A549 (cell line): ENCODE data around the gene AK3.

Experiments
- CTCF ChIP-seq: fragments of >200 bp; sonication (Bioruptor Twin); formaldehyde crosslinking; IDR thresholded peaks from 3 replicates; pipeline ENCODE4 v1.5.1; 2016
- ESRRA ChIP-seq: fragments of 150-350 bp; IDR thresholded peaks from 2 replicates; pipeline ENCODE4 v1.6.1; 2014; ENCODE audit warnings: mild to moderate bottlenecking, low read length, borderline replicate concordance
- HDAC2 ChIP-seq: fragments of 200-600 bp; sonication (generic); IDR thresholded peaks from 2 replicates; pipeline ENCODE4 v1.6.1; 2016
- HES2 ChIP-seq: fragments of >200 bp; sonication (Bioruptor Twin); formaldehyde crosslinking; IDR thresholded peaks from 2 replicates; pipeline ENCODE4 v1.6.1; 2016
- MAFK ChIP-seq: fragments of 450-650 bp; IDR thresholded peaks from 2 replicates; pipeline ENCODE4 v1.6.1; 2014; ENCODE audit not compliant: partially characterized antibody
- MAX ChIP-seq: IDR thresholded peaks from 2 replicates; pipeline ENCODE4 v1.6.1; 2012
- MYC ChIP-seq: IDR thresholded peaks from 2 replicates; pipeline ENCODE4 v1.6.1; 2012; ENCODE audit warnings: mild to moderate bottlenecking, inconsistent platforms, low read length, improper control_type of control experiment, borderline replicate concordance
- POLR2A ChIP-seq: IDR thresholded peaks from 2 replicates; pipeline ENCODE4 v1.6.1; 2012; ENCODE audit warnings: mild to moderate bottlenecking, low read length
- RAD21 ChIP-seq, 2 experiments: fragments of >200 bp in 1 of 2; sonication (Bioruptor Twin) in 1 of 2; formaldehyde crosslinking in 1 of 2; IDR thresholded peaks in 1 of 2; conservative IDR thresholded peaks in 1 of 2; 2 replicates in 1 of 2; 3 replicates in 1 of 2; pipeline ENCODE4 v1.6.1; 2012 to 2018; ENCODE audit warnings: inconsistent platforms in 1 of 2
- RNF2 ChIP-seq: fragments of 200-600 bp; sonication (generic); IDR thresholded peaks from 2 replicates; pipeline ENCODE4 v1.6.1; 2016; ENCODE audit warnings: low read depth, mild to moderate bottlenecking, antibody characterized with exemption, moderate library complexity, borderline replicate concordance
- SMC3 ChIP-seq: fragments of >200 bp; sonication (Bioruptor Twin); formaldehyde crosslinking; IDR thresholded peaks from 3 replicates; pipeline ENCODE4 v1.6.1; 2018; ENCODE audit warnings: inconsistent platforms
- TP53 ChIP-seq: fragments of 250-450 bp; sonication (Bioruptor Pico); IDR thresholded peaks from 2 replicates; pipeline ENCODE4 v1.5.0; 2021; ENCODE audit warnings: mild to moderate bottlenecking, moderate library complexity
- USF2 ChIP-seq: fragments of 450-650 bp; IDR thresholded peaks from 2 replicates; pipeline ENCODE4 v1.6.1; 2014; ENCODE audit warnings: antibody characterized with exemption
- ZFP36 ChIP-seq: fragments of 450-650 bp; IDR thresholded peaks from 2 replicates; pipeline ENCODE4 v1.6.1; 2014; ENCODE audit warnings: borderline replicate concordance; ENCODE audit not compliant: partially characterized antibody

GRCh38 chr9:4661165-4661564 lies 79.8 kb downstream of the AK3 start:
- TF ChIP-seq RNF2: no peak
- TF ChIP-seq RAD21 (conservative IDR thresholded peaks at IDR 0.05 in 1 of 2, IDR thresholded peaks at IDR 0.05 in 1 of 2): no peak
- no peak for TF ChIP-seq HDAC2
- TF ChIP-seq SMC3: no peak
- TF ChIP-seq POLR2A: no peak
- TF ChIP-seq CTCF: no peak
- TF ChIP-seq MYC: no peak
- no peak for TF ChIP-seq USF2
- no peak for TF ChIP-seq HES2
- TF ChIP-seq ZFP36: no peak
- TF ChIP-seq MAX: no peak
- TF ChIP-seq TP53 (CRISPR knock-in tag): no peak
- TF ChIP-seq MAFK: no peak
- no peak for TF ChIP-seq ESRRA
